GM12878 (cell line): ENCODE data around the gene CABP7. TPM values are rescaled to one million over a fixed set of nuclear protein-coding genes. Genes with fewer than 3 reads are reported as not detected.

Experiments
- ATAC-seq: fragments of 200-7000 bp; cut with Tn5 transposase; 3 replicates; pipeline ENCODE4 v1.9.1; 2020; ENCODE audit warnings: mild to moderate bottlenecking, moderate library complexity
- BruUV-seq: library from RNA; stranded (reverse); fragments of 400-500 nt; replicated peaks from 2 replicates; lab custom pipeline; 2021; lab: Mats Ljungman, UMichigan
- CTCF ChIA-PET: fragments of 300-600 bp; sonication (Branson Sonifier 250); formaldehyde crosslinking; extraction: SDS; loops from one replicate; lab custom pipeline; 2021; ENCODE audit warnings: inconsistent platforms; lab: Yijun Ruan, JAX
- POLR2A ChIA-PET: fragments of 350-600 bp; formaldehyde crosslinking; extraction: SDS; loops from one replicate; lab custom pipeline; 2021; ENCODE audit warnings: inconsistent platforms; lab: Charles Lee
- RAD21 ChIA-PET: fragments of 300-600 bp; sonication (Branson Sonifier 250); formaldehyde crosslinking; loops from one replicate; lab custom pipeline; 2023; ENCODE audit warnings: antibody characterized with exemption; ENCODE audit not compliant: unreplicated experiment; lab: Charles Lee
- SMC1A ChIA-PET: fragments of 300-600 bp; sonication (Branson Sonifier 250); formaldehyde crosslinking; loops from one replicate; lab custom pipeline; 2023; ENCODE audit not compliant: unreplicated experiment, uncharacterized antibody; lab: Charles Lee
- DNase-seq: peaks from one replicate; pipeline ENCODE4 v3.0.0-alpha.2; 2011; ENCODE audit warnings: low read depth, low spot score
- FAIRE-seq: peaks from 3 replicates; lab custom pipeline; 2011; peaks lifted over from hg19 to GRCh38; lab: Jason Lieb, UNC
- H2AFZ ChIP-seq: 2 replicates; pipeline ENCODE4 v1.6.0; 2011; ENCODE audit warnings: low read depth, low read length, control low read depth; ENCODE audit not compliant: control insufficient read depth
- H3K27ac ChIP-seq: 2 replicates; pipeline ENCODE4 v1.5.1; 2011; ENCODE audit warnings: control low read depth; ENCODE audit not compliant: control insufficient read depth, insufficient read depth
- H3K27me3 ChIP-seq, 2 experiments: replicated peaks in 1 of 2; 2 replicates each; pipeline versions ENCODE4 v1.6.0 to v1.6.1; 2011; ENCODE audit warnings: low read length in 1 of 2; ENCODE audit not compliant: control insufficient read depth in 2 of 2, insufficient read depth in 2 of 2
- H3K36me3 ChIP-seq, 2 experiments: 2 replicates each; pipeline ENCODE4 v1.5.1; 2011; ENCODE audit warnings: low read length in 1 of 2; ENCODE audit not compliant: control insufficient read depth in 2 of 2, insufficient read depth in 2 of 2
- H3K4me1 ChIP-seq: 2 replicates; pipeline ENCODE4 v1.6.1; 2011; ENCODE audit warnings: mild to moderate bottlenecking, low read length, moderate library complexity, mixed read lengths; ENCODE audit not compliant: control insufficient read depth, insufficient read depth
- H3K4me2 ChIP-seq: 2 replicates; pipeline ENCODE4 v1.6.0; 2011; ENCODE audit warnings: control low read depth; ENCODE audit not compliant: control insufficient read depth, insufficient read depth
- H3K4me3 ChIP-seq: fragments of 200-600 bp; sonication (generic); 2 replicates; pipeline ENCODE4 v1.5.1; 2016
- H3K79me2 ChIP-seq: 2 replicates; pipeline ENCODE4 v1.6.0; 2011; ENCODE audit warnings: low read length; ENCODE audit not compliant: control insufficient read depth, insufficient read depth
- H3K9ac ChIP-seq: 2 replicates; pipeline ENCODE4 v1.8.0; 2011; ENCODE audit warnings: low read length, control low read depth, mixed read lengths; ENCODE audit not compliant: control insufficient read depth, insufficient read depth
- H3K9me3 ChIP-seq: replicated peaks from 3 replicates; pipeline ENCODE4 v1.5.1; 2011; ENCODE audit warnings: mild to moderate bottlenecking, low read length; ENCODE audit not compliant: control insufficient read depth, insufficient read depth
- H4K20me1 ChIP-seq: 2 replicates; pipeline ENCODE4 v1.6.0; 2011; ENCODE audit not compliant: control insufficient read depth, insufficient read depth
- ATF7 ChIP-seq: fragments of 450-650 bp; IDR thresholded peaks from 2 replicates; pipeline ENCODE4 v1.6.1; 2016; ENCODE audit warnings: low read depth, mild to moderate bottlenecking
- LARP7 ChIP-seq: fragments of 450-650 bp; IDR thresholded peaks from 2 replicates; pipeline ENCODE4 v1.6.1; 2017; ENCODE audit warnings: mild to moderate bottlenecking
- RAD21 ChIP-seq: IDR thresholded peaks from 2 replicates; pipeline ENCODE4 v1.6.1; 2011; ENCODE audit warnings: mild to moderate bottlenecking, low read depth, low read length, moderate library complexity; ENCODE audit not compliant: insufficient read depth
- SUPT20H ChIP-seq: IDR thresholded peaks from 2 replicates; pipeline ENCODE4 v1.6.1; 2011; ENCODE audit warnings: low read depth, mild to moderate bottlenecking, low read length, moderate library complexity, borderline replicate concordance; ENCODE audit not compliant: control insufficient read depth
- WGBS: methylation state at CpG from one replicate; pipeline ENCODE4 v1.1.6; 2016; ENCODE audit warnings: low lambda C conversion rate; ENCODE audit not compliant: insufficient replicate concordance, insufficient coverage; ENCODE audit errors: missing lambda C conversion rate; 5-methylcytosine and 5-hydroxymethylcytosine counted together
- in situ Hi-C: fragments of 300-500 bp; cut with MboI; formaldehyde crosslinking; loops from 9 replicates; pipeline ENCODE4 v1.14.3; 2018; ENCODE audit warnings: mixed read lengths
- intact Hi-C: fragments of 100-400 bp; cut with micrococcal nuclease; formaldehyde crosslinking; loops from one replicate; pipeline ENCODE4 v1.14.2; 2022; ENCODE audit not compliant: unreplicated experiment
- polyA plus RNA-seq, 11 experiments: library from polyadenylated mRNA; depleted of rRNA in 4 of 11; unstranded in 6 of 11; stranded (reverse) in 5 of 11; fragments of >200 nt; fragmentation: Nextera tagmentation in 4 of 11; fragmentation: Illumina TruSeq in 1 of 11; extraction: Ambion mirVana in 4 of 11; extraction: Trizol in 1 of 11; gene quantifications; 1 replicate in 1 of 11; 2 replicates in 10 of 11; pipeline versions ENCODE4 v1.2.1 to v1.2.3, GENCODE V29; 2011 to 2016; ENCODE audit warnings: inconsistent platforms in 2 of 11, missing spikeins in 2 of 11, low read depth in 1 of 11
- total RNA-seq, 4 experiments: library from RNA; depleted of rRNA in 3 of 4; stranded (reverse); fragments of >200 nt in 3 of 4; fragmentation: Illumina TruSeq in 1 of 4; extraction: Trizol in 1 of 4; gene quantifications; 2 replicates each; pipeline versions ENCODE4 v1.2.1 to v1.2.3, GENCODE V29; 2013 to 2021
- TF ChIP-seq, protein P1 (sequence below), 3 experiments: IDR thresholded peaks in 2 of 3; conservative IDR thresholded peaks in 1 of 3; 2 replicates each; pipeline ENCODE4 v1.5.1; 2011; ENCODE audit warnings: low read depth in 3 of 3, low read length in 3 of 3, mild to moderate bottlenecking in 3 of 3, control low read depth in 2 of 3, moderate library complexity in 2 of 3, inconsistent platforms in 1 of 3, mixed read lengths in 1 of 3; ENCODE audit not compliant: control insufficient read depth in 2 of 3, insufficient read depth in 1 of 3; ENCODE audit errors: extremely low read depth in 1 of 3

Gene CABP7
- total and polyA plus RNA-seq, 10 of the 15 experiments (the other 5 are each of a cell fraction or from before 2014, with no cell fraction given), result 0.02 to 0.18 (median 0.05) TPM; not detected in 5

GRCh38 chr22:29701155-29701999, 18.4 kb upstream of the CABP7 start:
- RAD21 ChIA-PET, result interaction anchor here (0.6 to 1.2 kb wide), 2 partner anchors 59 to 304 kb away, joined by 3 to 4 read pairs; no protein-coding TSS in a partner anchor
- Histone ChIP-seq H3K27ac (no peak overlapping the region), H3K27me3 (no peaks in the 10 kb centered on the region), H2AFZ (no peak overlapping the region), H3K79me2 (no peaks in the 10 kb centered on the region), H4K20me1 (no peaks in the 10 kb centered on the region), H3K4me2 (no peak overlapping the region), H3K36me3 (no peaks in the 10 kb centered on the region), H3K4me3 (no peak overlapping the region), H3K9me3 (no peaks in the 10 kb centered on the region), H3K9ac (no peak overlapping the region), H3K4me1 (0 out of 2 replicates have a peak, but pooled peaks cover 3% of the 10 kb centered on the region)
- POLR2A ChIA-PET, result no interaction called here
- CTCF ChIA-PET, result interaction anchor here (0.5 to 1.2 kb wide), 3 partner anchors 20 to 303 kb away, joined by 4 to 10 read pairs (median 5); no protein-coding TSS in a partner anchor
- TF ChIP-seq ATF7 (no peak), LARP7 (no peak), SUPT20H (no peak), RAD21 (0 out of 2 replicates have a peak, but pooled peaks have one; percentile 12)
- TF ChIP-seq, protein P1, sequence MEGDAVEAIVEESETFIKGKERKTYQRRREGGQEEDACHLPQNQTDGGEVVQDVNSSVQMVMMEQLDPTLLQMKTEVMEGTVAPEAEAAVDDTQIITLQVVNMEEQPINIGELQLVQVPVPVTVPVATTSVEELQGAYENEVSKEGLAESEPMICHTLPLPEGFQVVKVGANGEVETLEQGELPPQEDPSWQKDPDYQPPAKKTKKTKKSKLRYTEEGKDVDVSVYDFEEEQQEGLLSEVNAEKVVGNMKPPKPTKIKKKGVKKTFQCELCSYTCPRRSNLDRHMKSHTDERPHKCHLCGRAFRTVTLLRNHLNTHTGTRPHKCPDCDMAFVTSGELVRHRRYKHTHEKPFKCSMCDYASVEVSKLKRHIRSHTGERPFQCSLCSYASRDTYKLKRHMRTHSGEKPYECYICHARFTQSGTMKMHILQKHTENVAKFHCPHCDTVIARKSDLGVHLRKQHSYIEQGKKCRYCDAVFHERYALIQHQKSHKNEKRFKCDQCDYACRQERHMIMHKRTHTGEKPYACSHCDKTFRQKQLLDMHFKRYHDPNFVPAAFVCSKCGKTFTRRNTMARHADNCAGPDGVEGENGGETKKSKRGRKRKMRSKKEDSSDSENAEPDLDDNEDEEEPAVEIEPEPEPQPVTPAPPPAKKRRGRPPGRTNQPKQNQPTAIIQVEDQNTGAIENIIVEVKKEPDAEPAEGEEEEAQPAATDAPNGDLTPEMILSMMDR (IDR thresholded peaks at IDR 0.05 in 2 of 3, conservative IDR thresholded peaks at IDR 0.05 in 1 of 3; ENCODE audit: control insufficient read depth in 2 of 3, extremely low read depth in 1 of 3, insufficient read depth in 1 of 3, low read depth in 3 of 3, low read length in 3 of 3), result peak; percentile 16 to 28 (median 21); a peak in 3 of 6 replicates
- in situ Hi-C loops, result no loop called here
- 45% methylated on average over 14 of the region's 14 CpGs for WGBS
- SMC1A ChIA-PET, result interaction anchor here (1.1 to 1.2 kb wide), 3 partner anchors 12 to 377 kb away, joined by 3 read pairs; no protein-coding TSS in a partner anchor
- DNase-seq (no peak), ATAC-seq (peak; percentile 66), FAIRE-seq (no peak)
- intact Hi-C loops, result no loop called here
- no TSS peak for BruUV-seq
